GM18870 (cell line): ENCODE data around the gene TOP2A.

Experiments used
- ATAC-seq: cut with Tn5 transposase; IDR thresholded peaks from one replicate; pipeline ENCODE4 v1.9.1; 2021; ENCODE audit warnings: moderate library complexity; ENCODE audit not compliant: unreplicated experiment

TOP2A gene

DNA sequence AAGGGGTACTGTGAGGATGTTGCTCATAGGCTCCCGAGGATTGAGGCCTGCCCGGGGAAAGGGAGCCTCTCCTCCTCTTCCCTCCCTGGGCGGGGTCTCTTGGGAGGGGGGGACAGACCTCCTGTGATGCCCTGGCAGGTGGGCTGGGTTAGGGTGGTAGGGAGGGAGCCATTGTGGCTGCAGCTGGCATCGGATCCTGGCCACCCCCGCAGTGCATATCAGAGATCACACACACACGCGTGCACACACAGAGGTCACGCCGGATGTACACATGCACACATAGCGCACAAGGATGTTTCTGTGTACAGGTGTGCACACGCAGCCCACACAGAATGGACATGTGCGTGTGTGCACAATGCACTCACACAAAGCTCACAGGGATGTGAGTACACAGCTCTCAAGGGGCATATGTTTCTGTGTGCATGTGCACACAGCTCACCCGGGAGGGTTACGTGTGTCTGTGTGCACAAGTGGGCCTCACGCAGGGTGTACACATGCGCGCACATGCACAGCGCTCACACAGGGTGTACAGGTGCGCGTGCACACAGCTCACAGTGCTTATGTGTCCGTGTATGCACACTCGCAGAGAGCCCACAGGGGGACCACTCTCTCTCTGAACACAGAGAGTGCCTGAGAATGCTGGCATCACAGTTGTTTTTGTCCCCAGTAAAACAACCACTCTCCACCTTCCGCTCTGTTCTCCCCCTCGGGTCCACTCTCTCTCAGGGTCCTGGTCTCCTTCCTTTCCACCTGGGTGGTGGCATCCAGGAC, 55.6 kb downstream of the TOP2A start:
- ATAC-seq: no peak

- ATAC-seq: no peak
Measured at GRCh38 chr17:40361063-40361924, 56.4 kb downstream of the TOP2A start.

DNA sequence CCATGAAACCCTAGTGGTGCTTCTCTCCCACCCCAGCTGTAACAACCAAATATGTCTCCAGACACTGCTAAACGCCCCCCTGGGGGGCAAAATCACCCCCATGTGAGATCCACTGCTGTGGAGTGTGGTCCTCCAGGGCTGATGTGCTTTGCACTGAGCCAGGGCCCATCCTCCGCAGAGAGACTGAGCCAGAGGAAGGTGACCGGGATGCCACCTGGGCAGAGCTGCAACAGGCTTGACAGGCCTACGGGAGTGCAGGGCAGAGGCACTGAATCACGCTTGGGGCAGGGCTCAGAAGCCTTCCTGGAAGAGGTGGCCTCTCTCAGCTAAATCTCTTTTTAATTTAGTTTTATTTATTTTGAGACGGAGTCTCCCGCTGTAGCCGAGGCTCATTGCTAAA, 57.6 kb downstream of the TOP2A start:
- no peak for ATAC-seq

GRCh38 chr17:40358323-40359038, 59.2 kb downstream of the TOP2A start:
- ATAC-seq: no peak

DNA sequence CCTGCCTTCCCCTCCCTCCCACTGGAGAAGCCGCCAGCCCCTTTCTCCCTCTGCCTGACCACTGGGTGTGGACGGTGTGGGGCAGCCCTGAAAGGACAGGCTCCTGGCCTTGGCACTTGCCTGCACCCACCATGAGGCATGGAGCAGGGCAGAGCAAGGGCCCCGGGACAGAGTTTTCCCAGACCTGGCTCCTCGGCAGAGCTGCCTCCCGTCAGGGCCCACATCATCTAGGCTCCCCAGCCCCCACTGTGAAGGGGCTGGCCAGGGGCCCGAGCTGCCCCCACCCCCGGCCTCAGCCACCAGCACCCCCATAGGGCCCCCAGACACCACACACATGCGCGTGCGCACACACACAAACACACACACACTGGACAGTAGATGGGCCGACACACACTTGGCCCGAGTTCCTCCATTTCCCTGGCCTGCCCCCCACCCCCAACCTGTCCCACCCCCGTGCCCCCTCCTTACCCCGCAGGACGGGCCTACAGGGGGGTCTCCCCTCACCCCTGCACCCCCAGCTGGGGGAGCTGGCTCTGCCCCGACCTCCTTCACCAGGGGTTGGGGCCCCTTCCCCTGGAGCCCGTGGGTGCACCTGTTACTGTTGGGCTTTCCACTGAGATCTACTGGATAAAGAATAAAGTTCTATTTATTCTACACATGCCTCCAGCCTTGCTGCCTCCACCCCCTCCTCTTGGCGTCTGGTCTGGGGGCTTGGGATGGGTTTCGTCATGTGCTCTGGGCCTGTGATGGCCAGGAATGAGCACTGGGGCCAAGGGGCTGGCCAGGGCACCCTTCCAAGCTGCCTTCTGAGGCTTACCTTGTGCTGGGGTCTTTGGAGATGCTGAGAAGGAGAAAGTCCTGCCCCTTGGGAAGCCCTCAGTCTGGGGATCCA, 60.5 kb downstream of the TOP2A start:
- ATAC-seq: no peak

GRCh38 chr17:40355804-40356758, 61.6 kb downstream of the TOP2A start:
- ATAC-seq: no peak

- no peak for ATAC-seq
Measured at GRCh38 chr17:40355123-40355803, 62.4 kb downstream of the TOP2A start.

- ATAC-seq: no peak
Measured at GRCh38 chr17:40354221-40355122, 63.2 kb downstream of the TOP2A start.

DNA sequence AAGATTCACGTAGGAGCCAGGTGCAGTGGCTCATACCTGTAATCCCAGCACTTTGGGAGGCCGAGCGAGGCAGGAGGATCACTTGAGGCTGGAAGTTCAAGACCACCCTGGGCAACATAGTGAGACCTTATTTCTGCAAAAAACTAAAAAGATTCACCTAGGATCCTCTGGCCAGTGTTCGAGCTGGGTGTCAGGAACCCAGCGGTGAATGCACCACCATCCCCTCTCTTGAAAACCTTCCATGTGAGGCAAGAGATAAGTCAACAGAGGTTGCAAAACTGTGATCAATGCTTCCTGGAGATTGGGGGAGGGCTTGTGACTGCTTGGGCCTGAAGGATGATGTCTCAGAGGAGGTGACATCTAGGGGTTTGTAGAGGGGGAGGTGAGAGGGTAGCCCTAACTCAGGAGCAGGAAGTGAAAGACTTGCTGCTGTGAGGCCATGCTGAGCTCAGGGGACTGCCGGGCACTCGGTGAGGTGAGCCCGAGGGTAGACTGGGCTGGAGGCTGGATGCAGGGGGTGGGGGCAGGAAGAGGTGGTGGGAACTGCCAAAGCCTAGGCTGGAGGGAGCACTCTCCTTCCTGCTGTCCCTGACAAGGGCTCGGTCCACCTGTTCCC, 64.8 kb downstream of the TOP2A start:
- no peak for ATAC-seq

GRCh38 chr17:40352237-40352778, 65.4 kb downstream of the TOP2A start:
- no peak for ATAC-seq

GRCh38 chr17:40351359-40352236, 66.1 kb downstream of the TOP2A start:
- no peak for ATAC-seq

- no peak for ATAC-seq
Measured at GRCh38 chr17:40350689-40351358, 66.9 kb downstream of the TOP2A start.

GRCh38 chr17:40349895-40350688, 67.6 kb downstream of the TOP2A start:
- no peak for ATAC-seq

- ATAC-seq: no peak
Measured at GRCh38 chr17:40349477-40349894, 68.2 kb downstream of the TOP2A start.
